ENCODE measurements around the gene VMAC. TPM values are rescaled to one million over a fixed set of nuclear protein-coding genes. Genes with fewer than 3 reads are reported as not detected.

The VMAC gene
- total RNA-seq, 1 donor from 2014 or later = 7.5 TPM

DNA sequence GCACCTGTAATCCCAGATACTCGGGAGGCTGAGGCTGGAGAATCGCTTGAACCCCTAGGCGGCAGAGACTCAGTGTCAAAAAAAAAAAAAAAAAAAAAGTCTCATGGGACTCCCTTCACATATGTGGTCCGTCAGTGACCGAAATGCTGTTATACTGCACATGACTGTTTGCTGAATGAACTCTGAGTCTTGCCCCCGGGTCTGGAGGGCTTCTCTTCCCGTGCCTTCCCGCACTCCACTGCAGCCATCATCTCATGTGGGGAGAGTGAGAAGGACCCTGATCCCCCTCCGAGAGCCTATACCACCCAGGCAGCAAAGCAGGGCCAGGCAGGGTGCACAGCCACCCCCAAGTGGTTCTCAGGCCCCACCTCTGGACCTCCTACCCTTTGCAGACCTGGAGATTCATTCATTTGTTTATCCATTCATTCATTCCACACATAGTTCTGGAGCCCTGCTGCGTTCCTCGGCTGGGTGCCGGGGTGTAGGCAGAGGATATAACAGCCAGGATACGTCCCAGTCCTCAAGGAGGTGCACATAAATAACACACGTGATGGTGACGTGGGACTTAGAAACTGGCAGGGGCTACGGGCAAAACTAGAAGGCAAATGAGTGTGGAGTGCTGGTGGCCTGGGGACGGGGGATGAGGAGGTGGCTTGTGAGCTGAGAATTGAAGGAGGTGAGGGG lies 15.2 kb upstream of the VMAC start:
- no peak overlapping the region for H3K4me3 Mint-ChIP-seq (ENCODE audit: unreplicated experiment)
- no peaks in the 10 kb centered on the region for H3K36me3 Mint-ChIP-seq (ENCODE audit: unreplicated experiment)
- H3K27ac Mint-ChIP-seq (ENCODE audit: unreplicated experiment) = no peak overlapping the region
- H3K4me1 Mint-ChIP-seq (ENCODE audit: low read depth, unreplicated experiment) = peaks cover 2% of the 10 kb centered on the region
- no peak for DNase-seq
- H3K27me3 Mint-ChIP-seq (ENCODE audit: unreplicated experiment) = peaks cover 3% of the 10 kb centered on the region
- H3K9me3 Mint-ChIP-seq (ENCODE audit: unreplicated experiment) = peaks cover 3% of the 10 kb centered on the region
- TF ChIP-seq, protein P1, sequence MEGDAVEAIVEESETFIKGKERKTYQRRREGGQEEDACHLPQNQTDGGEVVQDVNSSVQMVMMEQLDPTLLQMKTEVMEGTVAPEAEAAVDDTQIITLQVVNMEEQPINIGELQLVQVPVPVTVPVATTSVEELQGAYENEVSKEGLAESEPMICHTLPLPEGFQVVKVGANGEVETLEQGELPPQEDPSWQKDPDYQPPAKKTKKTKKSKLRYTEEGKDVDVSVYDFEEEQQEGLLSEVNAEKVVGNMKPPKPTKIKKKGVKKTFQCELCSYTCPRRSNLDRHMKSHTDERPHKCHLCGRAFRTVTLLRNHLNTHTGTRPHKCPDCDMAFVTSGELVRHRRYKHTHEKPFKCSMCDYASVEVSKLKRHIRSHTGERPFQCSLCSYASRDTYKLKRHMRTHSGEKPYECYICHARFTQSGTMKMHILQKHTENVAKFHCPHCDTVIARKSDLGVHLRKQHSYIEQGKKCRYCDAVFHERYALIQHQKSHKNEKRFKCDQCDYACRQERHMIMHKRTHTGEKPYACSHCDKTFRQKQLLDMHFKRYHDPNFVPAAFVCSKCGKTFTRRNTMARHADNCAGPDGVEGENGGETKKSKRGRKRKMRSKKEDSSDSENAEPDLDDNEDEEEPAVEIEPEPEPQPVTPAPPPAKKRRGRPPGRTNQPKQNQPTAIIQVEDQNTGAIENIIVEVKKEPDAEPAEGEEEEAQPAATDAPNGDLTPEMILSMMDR (IDR thresholded peaks at IDR 0.05; ENCODE audit: partially characterized antibody, unreplicated experiment) = no peak

DNA sequence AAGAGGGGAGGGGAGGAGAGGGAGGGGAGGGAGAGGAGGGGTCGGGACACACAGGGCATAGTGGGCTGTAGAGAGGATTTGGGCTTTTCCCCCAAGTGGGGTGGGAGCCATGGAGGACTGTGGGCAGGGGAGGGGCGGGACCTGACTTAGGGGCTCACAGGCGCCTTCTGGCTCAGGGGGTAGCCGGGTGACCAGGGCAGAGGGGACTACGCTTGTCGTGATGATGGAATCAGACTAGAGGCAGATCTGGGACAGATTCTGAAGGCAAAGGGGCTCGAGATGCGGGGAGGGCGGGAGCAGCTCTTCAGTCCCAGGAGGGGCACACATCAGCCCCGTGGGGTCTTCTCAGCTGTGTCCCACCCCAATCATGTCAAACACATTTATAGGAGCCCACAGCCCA lies 14.6 kb upstream of the VMAC start:
- Mint-ChIP-seq H3K27ac (ENCODE audit: unreplicated experiment) (no peak overlapping the region), H3K36me3 (ENCODE audit: unreplicated experiment) (no peaks in the 10 kb centered on the region)

DNA sequence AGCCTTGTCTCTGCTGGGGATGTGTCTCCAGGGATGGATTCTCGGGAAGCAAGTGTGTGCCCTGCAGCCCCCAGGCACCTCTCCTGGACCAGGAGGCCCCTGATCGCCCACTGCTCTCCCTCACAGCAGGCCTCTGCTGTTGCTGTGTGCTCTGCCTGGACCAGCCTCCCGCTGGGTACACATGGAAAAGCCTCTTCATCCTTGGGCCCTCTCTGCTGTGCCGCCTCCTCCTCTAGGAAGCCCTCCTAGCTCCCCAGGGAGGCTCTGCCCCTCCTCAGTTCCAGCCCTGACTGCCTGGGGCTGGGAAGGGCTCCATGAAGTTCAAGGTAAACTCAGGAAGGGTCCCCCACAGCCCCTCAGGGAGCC lies 13.1 kb upstream of the VMAC start:
- no peak overlapping the region for H3K27ac Mint-ChIP-seq (ENCODE audit: unreplicated experiment)
- H3K4me3 Mint-ChIP-seq (ENCODE audit: unreplicated experiment) = no peak overlapping the region

More for the DNA sequence above, 14.6 kb upstream of the VMAC start:
- TF ChIP-seq, protein P1 (IDR thresholded peaks at IDR 0.05; ENCODE audit: partially characterized antibody, unreplicated experiment) = no peak
- peaks cover 3% of the 10 kb centered on the region for H3K27me3 Mint-ChIP-seq (ENCODE audit: unreplicated experiment)
- no peak overlapping the region for H3K4me3 Mint-ChIP-seq (ENCODE audit: unreplicated experiment)
- peaks cover 3% of the 10 kb centered on the region for H3K9me3 Mint-ChIP-seq (ENCODE audit: unreplicated experiment)
- peaks cover 2% of the 10 kb centered on the region for H3K4me1 Mint-ChIP-seq (ENCODE audit: low read depth, unreplicated experiment)
- DNase-seq = no peak

DNA sequence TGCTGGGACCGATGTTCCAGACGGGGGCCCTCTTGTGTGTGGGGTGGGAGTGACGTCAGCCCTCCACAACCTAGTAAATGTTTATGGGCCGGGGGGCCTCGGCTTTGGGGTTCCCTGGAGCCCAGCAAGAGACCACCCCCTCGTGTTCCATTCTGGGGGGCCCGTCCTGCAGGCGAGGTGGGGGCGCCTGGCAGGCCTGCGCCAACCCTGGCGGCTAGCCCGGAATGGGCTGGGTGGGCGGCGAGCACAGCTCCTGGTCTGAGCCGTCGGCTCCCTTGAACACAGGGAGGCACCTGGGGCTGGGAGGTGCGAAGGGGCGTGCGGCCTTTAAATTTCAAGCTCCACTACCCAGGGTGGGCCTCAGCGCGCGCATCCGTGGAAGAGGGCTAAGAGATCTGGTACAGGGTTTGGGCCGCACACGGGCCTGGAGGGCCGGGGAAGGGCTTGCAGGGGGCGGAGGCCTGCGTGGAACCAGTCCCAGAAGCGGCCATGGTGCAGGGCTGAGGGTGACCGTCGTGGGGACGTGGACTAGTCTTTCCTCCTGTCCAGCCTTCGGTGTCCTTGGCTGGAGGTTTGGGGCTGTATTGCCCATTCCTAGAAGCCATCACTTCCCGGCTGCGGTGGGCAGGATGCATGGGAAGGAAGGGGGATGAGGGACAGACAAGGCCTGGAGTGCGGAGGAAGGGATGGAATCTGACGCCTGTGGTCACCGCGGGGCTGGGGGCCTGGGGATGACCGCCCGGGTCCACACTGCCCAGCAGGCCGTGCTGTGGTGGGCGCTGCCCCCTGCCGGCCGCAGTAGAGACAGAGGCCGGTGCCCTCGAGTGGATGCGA lies 12.5 kb upstream of the VMAC start:
- peaks cover 3% of the 10 kb centered on the region for H3K27me3 Mint-ChIP-seq (ENCODE audit: unreplicated experiment)
- no peak overlapping the region for H3K4me3 Mint-ChIP-seq (ENCODE audit: unreplicated experiment)
- H3K27ac Mint-ChIP-seq (ENCODE audit: unreplicated experiment) = no peak overlapping the region
- H3K36me3 Mint-ChIP-seq (ENCODE audit: unreplicated experiment) = no peaks in the 10 kb centered on the region
- H3K9me3 Mint-ChIP-seq (ENCODE audit: unreplicated experiment) = peaks cover 1% of the 10 kb centered on the region
- peaks cover 2% of the 10 kb centered on the region for H3K4me1 Mint-ChIP-seq (ENCODE audit: low read depth, unreplicated experiment)
- TF ChIP-seq, protein P1 (IDR thresholded peaks at IDR 0.05; ENCODE audit: partially characterized antibody, unreplicated experiment) = peak; percentile 78
- DNase-seq = peak; percentile 71

More for the DNA sequence above, 13.1 kb upstream of the VMAC start:
- H3K27me3 Mint-ChIP-seq (ENCODE audit: unreplicated experiment) = peaks cover 3% of the 10 kb centered on the region
- TF ChIP-seq, protein P1 (IDR thresholded peaks at IDR 0.05; ENCODE audit: partially characterized antibody, unreplicated experiment) = no peak
- no peaks in the 10 kb centered on the region for H3K36me3 Mint-ChIP-seq (ENCODE audit: unreplicated experiment)
- H3K4me1 Mint-ChIP-seq (ENCODE audit: low read depth, unreplicated experiment) = peaks cover 2% of the 10 kb centered on the region
- no peak for DNase-seq
- peaks cover 1% of the 10 kb centered on the region for H3K9me3 Mint-ChIP-seq (ENCODE audit: unreplicated experiment)

Measured in glutamatergic neuron (in vitro differentiated cells).